ENCODE results near the gene SERTM2. TPM values are rescaled to one million over a fixed set of nuclear protein-coding genes. Genes with fewer than 3 reads are reported as not detected.
"Not testable (repeated sequence)": the region's sequence is repeated elsewhere in the genome, so short reads cannot be mapped to it uniquely, and the experiment has no call there.

SERTM2 gene
- total RNA-seq, 2 experiments from 2014 or later = not detected

- H3K9me3 Mint-ChIP-seq = no peaks in the 10 kb centered on the region
- ChIA-PET POLR2A (no interaction called here), CTCF (no interaction called here)
- no peaks in the 10 kb centered on the region for H3K4me1 Mint-ChIP-seq (ENCODE audit: low read depth)
- H3K27me3 Mint-ChIP-seq = peaks cover 3% of the 10 kb centered on the region
- no peak overlapping the region for H3K4me3 Mint-ChIP-seq
- H3K36me3 Mint-ChIP-seq = no peaks in the 10 kb centered on the region
- H3K27ac Mint-ChIP-seq = no peak overlapping the region
- DNase-seq = no peak
- intact Hi-C loops (cut with micrococcal nuclease) = no loop called here
Observed at GRCh38 chrX:111506826-111507225, 4.6 kb upstream of the SERTM2 start.

GRCh38 chrX:111507933-111508332 lies 3.5 kb upstream of the SERTM2 start:
- intact Hi-C loops (cut with micrococcal nuclease) = no loop called here
- Mint-ChIP-seq H3K27me3 (peaks cover 3% of the 10 kb centered on the region), H3K4me1 (ENCODE audit: low read depth) (no peaks in the 10 kb centered on the region), H3K4me3 (no peak overlapping the region), H3K27ac (no peak overlapping the region), H3K36me3 (no peaks in the 10 kb centered on the region), H3K9me3 (no peaks in the 10 kb centered on the region)
- POLR2A ChIA-PET = no interaction called here
- CTCF ChIA-PET = no interaction called here
- DNase-seq = no peak

GRCh38 chrX:111515298-111515697 lies 3.9 kb downstream of the SERTM2 start:
- Mint-ChIP-seq H3K36me3 (no peaks in the 10 kb centered on the region), H3K4me1 (ENCODE audit: low read depth) (no peaks in the 10 kb centered on the region), H3K27me3 (no peaks in the 10 kb centered on the region), H3K4me3 (no peak overlapping the region), H3K27ac (no peak overlapping the region), H3K9me3 (no peaks in the 10 kb centered on the region)
- intact Hi-C loops (cut with micrococcal nuclease) = no loop called here
- DNase-seq = no peak
- CTCF ChIA-PET = no interaction called here
- POLR2A ChIA-PET = no interaction called here

- Mint-ChIP-seq H3K9me3 (no peaks in the 10 kb centered on the region), H3K4me1 (ENCODE audit: low read depth) (no peaks in the 10 kb centered on the region), H3K36me3 (no peaks in the 10 kb centered on the region), H3K4me3 (no peak overlapping the region), H3K27me3 (no peaks in the 10 kb centered on the region), H3K27ac (no peak overlapping the region)
- intact Hi-C loops (cut with micrococcal nuclease) = no loop called here
- CTCF ChIA-PET = no interaction called here
- POLR2A ChIA-PET = no interaction called here
- DNase-seq = no peak
Observed at GRCh38 chrX:111518667-111519066, 7.2 kb downstream of the SERTM2 start.

GRCh38 chrX:111519215-111519614 lies 7.8 kb downstream of the SERTM2 start:
- H3K9me3 Mint-ChIP-seq = no peaks in the 10 kb centered on the region
- no peak for DNase-seq
- POLR2A ChIA-PET = no interaction called here
- H3K4me1 Mint-ChIP-seq (ENCODE audit: low read depth) = no peaks in the 10 kb centered on the region
- no peaks in the 10 kb centered on the region for H3K36me3 Mint-ChIP-seq
- no peak overlapping the region for H3K4me3 Mint-ChIP-seq
- no peaks in the 10 kb centered on the region for H3K27me3 Mint-ChIP-seq
- intact Hi-C loops (cut with micrococcal nuclease) = no loop called here
- no peak overlapping the region for H3K27ac Mint-ChIP-seq
- CTCF ChIA-PET = no interaction called here

GRCh38 chrX:111520506-111520905 lies 9.1 kb downstream of the SERTM2 start:
- intact Hi-C loops (cut with micrococcal nuclease) = no loop called here
- Mint-ChIP-seq H3K9me3 (no peaks in the 10 kb centered on the region), H3K4me1 (ENCODE audit: low read depth) (no peaks in the 10 kb centered on the region), H3K36me3 (no peaks in the 10 kb centered on the region), H3K27ac (no peak overlapping the region), H3K27me3 (no peaks in the 10 kb centered on the region), H3K4me3 (no peak overlapping the region)
- no peak for DNase-seq
- POLR2A ChIA-PET = no interaction called here
- CTCF ChIA-PET = no interaction called here

- intact Hi-C loops (cut with micrococcal nuclease) = no loop called here
- H3K4me3 Mint-ChIP-seq = no peak overlapping the region
- H3K4me1 Mint-ChIP-seq (ENCODE audit: low read depth) = no peaks in the 10 kb centered on the region
- DNase-seq = no peak
- H3K27me3 Mint-ChIP-seq = no peaks in the 10 kb centered on the region
- no peak overlapping the region for H3K27ac Mint-ChIP-seq
- CTCF ChIA-PET = no interaction called here
- no peaks in the 10 kb centered on the region for H3K9me3 Mint-ChIP-seq
- no peaks in the 10 kb centered on the region for H3K36me3 Mint-ChIP-seq
- POLR2A ChIA-PET = no interaction called here
Observed at GRCh38 chrX:111521169-111521568, 9.7 kb downstream of the SERTM2 start.

- no peak overlapping the region for H3K4me3 Mint-ChIP-seq
- ChIA-PET CTCF (no interaction called here), POLR2A (no interaction called here)
- no peaks in the 10 kb centered on the region for H3K9me3 Mint-ChIP-seq
- H3K36me3 Mint-ChIP-seq = no peaks in the 10 kb centered on the region
- intact Hi-C loops (cut with micrococcal nuclease) = no loop called here
- no peaks in the 10 kb centered on the region for H3K27me3 Mint-ChIP-seq
- H3K4me1 Mint-ChIP-seq (ENCODE audit: low read depth) = no peaks in the 10 kb centered on the region
- no peak for DNase-seq
- H3K27ac Mint-ChIP-seq = no peak overlapping the region
Observed at GRCh38 chrX:111543212-111543741, 31.8 kb downstream of the SERTM2 start.

- DNase-seq, POLR2A ChIA-PET, CTCF ChIA-PET: not testable (repeated sequence)
Observed at GRCh38 chrX:111549235-111549634, 37.8 kb downstream of the SERTM2 start.

GRCh38 chrX:111555406-111555958 lies 44.0 kb downstream of the SERTM2 start:
- Mint-ChIP-seq H3K27ac (no peak overlapping the region), H3K4me1 (ENCODE audit: low read depth) (no peaks in the 10 kb centered on the region), H3K36me3 (no peaks in the 10 kb centered on the region), H3K9me3 (no peaks in the 10 kb centered on the region), H3K27me3 (no peaks in the 10 kb centered on the region), H3K4me3 (no peak overlapping the region)
- ChIA-PET CTCF (no interaction called here), POLR2A (no interaction called here)
- DNase-seq = no peak
- intact Hi-C loops (cut with micrococcal nuclease) = no loop called here

More at GRCh38 chrX:111549235-111549634, 37.8 kb downstream of the SERTM2 start:
- H3K27ac Mint-ChIP-seq; intact Hi-C loops (cut with micrococcal nuclease); H3K27me3 Mint-ChIP-seq; H3K36me3 Mint-ChIP-seq; H3K4me1 Mint-ChIP-seq (ENCODE audit: low read depth); H3K4me3 Mint-ChIP-seq; H3K9me3 Mint-ChIP-seq: not testable (repeated sequence)

GRCh38 chrX:111560801-111561200 lies 49.4 kb downstream of the SERTM2 start:
- POLR2A ChIA-PET = no interaction called here
- Mint-ChIP-seq H3K4me3 (no peak overlapping the region), H3K27ac (no peak overlapping the region), H3K27me3 (peaks cover 3% of the 10 kb centered on the region), H3K4me1 (ENCODE audit: low read depth) (no peaks in the 10 kb centered on the region), H3K9me3 (no peaks in the 10 kb centered on the region), H3K36me3 (no peaks in the 10 kb centered on the region)
- CTCF ChIA-PET = no interaction called here
- DNase-seq = no peak
- intact Hi-C loops (cut with micrococcal nuclease) = no loop called here

- no peak for DNase-seq
- ChIA-PET CTCF (no interaction called here), POLR2A (no interaction called here)
- Mint-ChIP-seq H3K4me1 (ENCODE audit: low read depth) (no peaks in the 10 kb centered on the region), H3K36me3 (no peaks in the 10 kb centered on the region), H3K9me3 (no peaks in the 10 kb centered on the region), H3K4me3 (no peak overlapping the region), H3K27ac (no peak overlapping the region), H3K27me3 (peaks cover 3% of the 10 kb centered on the region)
- intact Hi-C loops (cut with micrococcal nuclease) = no loop called here
Observed at GRCh38 chrX:111561851-111562250, 50.4 kb downstream of the SERTM2 start.

GRCh38 chrX:111567542-111568255 lies 56.3 kb downstream of the SERTM2 start:
- H3K4me1 Mint-ChIP-seq (ENCODE audit: low read depth) = no peaks in the 10 kb centered on the region
- no peak for DNase-seq
- H3K27ac Mint-ChIP-seq = no peak overlapping the region
- H3K27me3 Mint-ChIP-seq = peaks cover 3% of the 10 kb centered on the region
- intact Hi-C loops (cut with micrococcal nuclease) = no loop called here
- no peak overlapping the region for H3K4me3 Mint-ChIP-seq
- H3K9me3 Mint-ChIP-seq = no peaks in the 10 kb centered on the region
- ChIA-PET POLR2A (no interaction called here), CTCF (no interaction called here)
- no peaks in the 10 kb centered on the region for H3K36me3 Mint-ChIP-seq

All from activated CD4-positive, alpha-beta memory T cell treated with anti-CD3 and anti-CD28 coated beads for 36 hours (primary cell).